Uterus (tissue), 4 donors: ENCODE measurements around the gene LUZP2. TPM values are rescaled to one million over a fixed set of nuclear protein-coding genes. Genes with fewer than 3 reads are reported as not detected.

Experiments used
- DNase-seq, 2 donors: peaks; one replicate each; pipeline ENCODE4 v3.0.0-alpha.2; 2019 to 2020
- H3K27ac ChIP-seq, 2 donors: fragments of 200-600 bp; sonication (generic); 1 replicate in 1 of 2; 2 replicates in 1 of 2; pipeline ENCODE4 v1.5.1; 2016 to 2018
- H3K27me3 ChIP-seq, 2 donors: fragments of 200-600 bp; sonication (generic); one replicate each; pipeline ENCODE4 v1.5.1; 2018 to 2019; ENCODE audit warnings: control low read depth in 1 of 2
- H3K36me3 ChIP-seq, 2 donors: fragments of 200-600 bp; sonication (generic); one replicate each; pipeline ENCODE4 v1.5.1; 2019; ENCODE audit warnings: control low read depth in 1 of 2
- H3K4me1 ChIP-seq, 2 donors: fragments of 200-600 bp; sonication (generic); one replicate each; pipeline ENCODE4 v1.5.1; 2018 to 2019; ENCODE audit warnings: control low read depth in 1 of 2
- H3K4me3 ChIP-seq, 2 donors: fragments of 200-600 bp; sonication (generic); 1 replicate in 1 of 2; 2 replicates in 1 of 2; pipeline ENCODE4 v1.5.1; 2018 to 2019; ENCODE audit warnings: mild to moderate bottlenecking in 1 of 2
- H3K9me3 ChIP-seq, 2 donors: fragments of 200-600 bp; sonication (generic); one replicate each; pipeline ENCODE4 v1.5.1; 2019; ENCODE audit warnings: control low read depth in 1 of 2
- CTCF ChIP-seq, 4 experiments: fragments of 200-600 bp in 2 of 4; fragments of 450-650 bp in 2 of 4; sonication (generic) in 2 of 4; IDR thresholded peaks; one replicate each; pipeline ENCODE4 v1.5.1; 2016 to 2019; ENCODE audit warnings: antibody characterized with exemption in 4 of 4, mild to moderate bottlenecking in 2 of 4, moderate library complexity in 1 of 4
- POLR2A ChIP-seq, 2 donors: fragments of 450-650 bp; IDR thresholded peaks; one replicate each; pipeline ENCODE4 v1.6.1; 2016; ENCODE audit warnings: antibody characterized with exemption in 2 of 2, mild to moderate bottlenecking in 1 of 2, moderate library complexity in 1 of 2
- intact Hi-C: fragments of 100-400 bp; cut with DNase I; formaldehyde crosslinking; loops from one replicate; pipeline ENCODE4 v1.15.1; 2023; ENCODE audit warnings: low total_unique reads
- total RNA-seq, 4 donors: library from RNA; depleted of rRNA in 3 of 4; stranded (reverse); fragments of >200 nt in 3 of 4; gene quantifications; one replicate each; pipeline versions ENCODE4 v1.1.0 to v1.2.4, GENCODE V29; 2014 to 2023
- donor health status: DM: yes; HTN: yes; CAD: no.

LUZP2 gene
- total RNA-seq, 4 donors from 2014 or later = 0.24 to 13.8 TPM; not detected in 2

DNA sequence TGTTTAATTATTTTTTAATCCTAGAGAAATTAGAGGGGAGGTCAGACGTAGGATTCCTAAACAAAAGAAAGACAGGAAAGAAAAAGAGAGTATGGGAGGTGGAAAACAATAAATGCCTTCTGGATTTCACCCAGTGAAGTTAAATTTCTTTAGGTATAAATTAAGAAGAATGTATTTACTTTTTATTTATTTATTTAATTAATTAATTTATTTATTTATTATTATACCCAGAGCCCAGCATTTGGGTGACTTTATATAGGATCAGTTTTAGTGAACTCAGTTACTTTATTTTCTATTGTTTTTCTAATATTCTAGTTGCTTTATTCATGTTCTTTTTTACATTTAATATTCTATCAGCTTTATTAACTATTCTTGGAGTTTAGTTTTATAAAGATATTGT, 551.8 kb downstream of the LUZP2 start:
- no peak for DNase-seq
- TF ChIP-seq POLR2A (IDR thresholded peaks at IDR 0.05) (no peak), CTCF (IDR thresholded peaks at IDR 0.05) (no peak)

GRCh38 chr11:25052844-25053243, 556.0 kb downstream of the LUZP2 start:
- Histone ChIP-seq H3K27me3 (no peaks in the 10 kb centered on the region), H3K4me3 (no peak overlapping the region), H3K27ac (no peak overlapping the region), H3K36me3 (no peaks in the 10 kb centered on the region), H3K4me1 (no peaks in the 10 kb centered on the region), H3K9me3 (no peaks in the 10 kb centered on the region)
- DNase-seq = no peak
- no peak for TF ChIP-seq POLR2A (IDR thresholded peaks at IDR 0.05)
- no peak for TF ChIP-seq CTCF (IDR thresholded peaks at IDR 0.05)
- intact Hi-C loops = no loop called here

More for the DNA sequence above, 551.8 kb downstream of the LUZP2 start:
- no peaks in the 10 kb centered on the region for H3K9me3 ChIP-seq
- intact Hi-C loops = no loop called here
- no peak overlapping the region for H3K4me3 ChIP-seq
- H3K4me1 ChIP-seq = no peaks in the 10 kb centered on the region
- H3K36me3 ChIP-seq = no peaks in the 10 kb centered on the region
- H3K27ac ChIP-seq = no peak overlapping the region
- no peaks in the 10 kb centered on the region for H3K27me3 ChIP-seq

- no peak overlapping the region for H3K4me3 ChIP-seq
- DNase-seq = no peak
- TF ChIP-seq POLR2A (IDR thresholded peaks at IDR 0.05) (no peak), CTCF (IDR thresholded peaks at IDR 0.05) (no peak)
- no peaks in the 10 kb centered on the region for H3K9me3 ChIP-seq
- intact Hi-C loops = no loop called here
- H3K27ac ChIP-seq = no peak overlapping the region
- no peaks in the 10 kb centered on the region for H3K4me1 ChIP-seq
- H3K36me3 ChIP-seq = no peaks in the 10 kb centered on the region
- no peaks in the 10 kb centered on the region for H3K27me3 ChIP-seq
Measured at GRCh38 chr11:25057861-25058260, 561.0 kb downstream of the LUZP2 start.

GRCh38 chr11:25065746-25066145, 568.9 kb downstream of the LUZP2 start:
- intact Hi-C loops = no loop called here
- Histone ChIP-seq H3K36me3 (no peaks in the 10 kb centered on the region), H3K9me3 (no peaks in the 10 kb centered on the region), H3K4me3 (no peak overlapping the region), H3K4me1 (no peaks in the 10 kb centered on the region), H3K27me3 (no peaks in the 10 kb centered on the region), H3K27ac (no peak overlapping the region)
- no peak for TF ChIP-seq POLR2A (IDR thresholded peaks at IDR 0.05)
- TF ChIP-seq CTCF (IDR thresholded peaks at IDR 0.05) = no peak
- DNase-seq = no peak

DNA sequence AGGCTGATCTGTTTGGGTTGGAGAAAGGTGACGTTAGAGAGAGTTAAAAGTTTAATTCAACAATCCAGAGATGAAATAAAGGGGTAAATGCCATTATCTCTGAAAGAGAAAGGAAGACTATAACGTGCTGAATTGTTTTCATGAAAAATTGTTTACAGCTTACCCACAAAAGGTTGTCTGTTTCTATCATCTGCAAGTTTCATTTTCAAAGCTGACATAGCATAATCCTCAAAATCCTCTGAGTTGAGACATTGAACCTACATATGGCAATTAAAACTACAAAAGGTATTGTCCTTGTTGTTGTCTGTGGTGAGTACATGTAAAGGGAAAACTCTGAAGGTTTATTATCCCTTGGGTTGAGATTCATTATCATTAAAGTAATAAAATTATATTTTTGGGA, 569.9 kb downstream of the LUZP2 start:
- no peaks in the 10 kb centered on the region for H3K27me3 ChIP-seq
- H3K36me3 ChIP-seq = no peaks in the 10 kb centered on the region
- DNase-seq = no peak
- no peaks in the 10 kb centered on the region for H3K9me3 ChIP-seq
- no peak overlapping the region for H3K27ac ChIP-seq
- TF ChIP-seq CTCF (IDR thresholded peaks at IDR 0.05) = no peak
- TF ChIP-seq POLR2A (IDR thresholded peaks at IDR 0.05) = no peak
- H3K4me1 ChIP-seq = no peaks in the 10 kb centered on the region
- no peak overlapping the region for H3K4me3 ChIP-seq
- intact Hi-C loops = no loop called here
